HCT116 (cell line): ENCODE data around the gene CACNA1C. TPM values are rescaled to one million over a fixed set of nuclear protein-coding genes. Genes with fewer than 3 reads are reported as not detected.

Experiments used
- ATAC-seq: fragments of 200-7000 bp; cut with Tn5 transposase; 2 replicates; pipeline ENCODE4 v1.9.1; 2020; ENCODE audit warnings: mild to moderate bottlenecking, moderate library complexity
- BruUV-seq: library from RNA; stranded (reverse); fragments of 400-500 nt; replicated peaks from 2 replicates; lab custom pipeline; 2021; lab: Mats Ljungman, UMichigan
- CTCF ChIA-PET: fragments of 300-600 bp; sonication (Branson Sonifier 250); formaldehyde crosslinking; loops from one replicate; lab custom pipeline; 2021; ENCODE audit warnings: antibody characterized with exemption; lab: Charles Lee
- POLR2A ChIA-PET: fragments of 300-600, 350-600 bp; sonication (Branson Sonifier 250); formaldehyde crosslinking; loops from one replicate; lab custom pipeline; 2021; ENCODE audit warnings: antibody characterized with exemption; lab: Charles Lee
- RAD21 ChIA-PET, 2 experiments: fragments of 300-600 bp; sonication (Branson Sonifier 250); formaldehyde crosslinking; loops; one replicate each; lab custom pipeline; 2023; ENCODE audit warnings: low total read pairs in 2 of 2; ENCODE audit not compliant: uncharacterized antibody in 2 of 2, unreplicated experiment in 2 of 2, low non-redundant PET in 1 of 2; lab: Charles Lee
- DNase-seq: peaks from one replicate; pipeline ENCODE4 v3.0.0-alpha.2; 2010; ENCODE audit warnings: low read depth, low spot score
- H2AFZ ChIP-seq: fragments of 200-600 bp; shearing (Covaris generic), sonication (generic); 2 replicates; pipeline ENCODE4 v1.6.1; 2017; ENCODE audit warnings: low read depth, mixed run types, mixed read lengths, antibody characterized with exemption, low read length; ENCODE audit not compliant: poor library complexity, severe bottlenecking
- H3K27ac ChIP-seq: 2 replicates; pipeline ENCODE4 v1.5.1; 2012; ENCODE audit warnings: low read depth, low read length
- H3K27me3 ChIP-seq: fragments of 200-600 bp; sonication (generic); 2 replicates; pipeline ENCODE4 v1.6.1; 2016; ENCODE audit warnings: mixed run types, low read length, mixed read lengths; ENCODE audit not compliant: insufficient read depth
- H3K36me3 ChIP-seq, 2 experiments: fragments of 200-500 bp in 1 of 2; fragments of 200-600 bp in 1 of 2; sonication (Bioruptor generic) in 1 of 2; sonication (generic) in 1 of 2; 2 replicates each; pipeline versions ENCODE4 v1.5.1 to v1.6.1; 2014 to 2016; ENCODE audit warnings: low read length in 2 of 2, inconsistent platforms in 1 of 2, mixed read lengths in 1 of 2, mixed run types in 1 of 2; ENCODE audit not compliant: insufficient read depth in 2 of 2, control insufficient read depth in 1 of 2
- H3K4me1 ChIP-seq, 2 experiments: fragments of 200-600 bp in 1 of 2; sonication (generic) in 1 of 2; 2 replicates each; pipeline versions ENCODE4 v1.5.1 to v1.6.1; 2012 to 2017; ENCODE audit warnings: low read length in 2 of 2, inconsistent platforms in 1 of 2, mild to moderate bottlenecking in 1 of 2, mixed read lengths in 1 of 2, mixed run types in 1 of 2, moderate library complexity in 1 of 2; ENCODE audit not compliant: insufficient read depth in 2 of 2, control insufficient read depth in 1 of 2
- H3K4me2 ChIP-seq: fragments of 200-600 bp; sonication (generic); 2 replicates; pipeline ENCODE4 v1.6.1; 2017; ENCODE audit warnings: mixed run types, low read length, mixed read lengths
- H3K4me3 ChIP-seq, 2 experiments: fragments of 200-600 bp in 1 of 2; sonication (generic) in 1 of 2; replicated peaks in 1 of 2; 2 replicates each; pipeline ENCODE4 v1.5.1; 2011 to 2016; ENCODE audit warnings: low read length in 2 of 2, control low read depth in 1 of 2, low read depth in 1 of 2, mild to moderate bottlenecking in 1 of 2, mixed read lengths in 1 of 2, mixed run types in 1 of 2
- H3K79me2 ChIP-seq: fragments of 200-600 bp; sonication (generic); 2 replicates; pipeline ENCODE4 v1.6.1; 2017; ENCODE audit warnings: mild to moderate bottlenecking, mixed run types, low read length, moderate library complexity, mixed read lengths; ENCODE audit not compliant: insufficient read depth
- H3K9ac ChIP-seq: fragments of 200-600 bp; sonication (generic); 2 replicates; pipeline ENCODE4 v1.6.1; 2016; ENCODE audit warnings: low read length, mixed read lengths
- H3K9me2 ChIP-seq: fragments of 200-600 bp; sonication (generic), shearing (Covaris generic); 2 replicates; pipeline ENCODE4 v1.6.1; 2017; ENCODE audit warnings: mixed run types, mild to moderate bottlenecking, moderate library complexity; ENCODE audit not compliant: insufficient read depth
- H3K9me3 ChIP-seq, 2 experiments: fragments of 200-500 bp in 1 of 2; fragments of 200-600 bp in 1 of 2; sonication (Bioruptor generic) in 1 of 2; sonication (generic) in 1 of 2; 2 replicates each; pipeline ENCODE4 v1.6.1; 2014 to 2017; ENCODE audit warnings: low read length in 2 of 2, mixed read lengths in 2 of 2, inconsistent platforms in 1 of 2, low read depth in 1 of 2, mild to moderate bottlenecking in 1 of 2, mixed run types in 1 of 2, moderate library complexity in 1 of 2; ENCODE audit not compliant: control insufficient read depth in 1 of 2, insufficient read depth in 1 of 2
- H4K20me1 ChIP-seq: fragments of 200-600 bp; sonication (generic), shearing (Covaris generic); 2 replicates; pipeline ENCODE4 v1.6.1; 2017; ENCODE audit warnings: mixed run types, mild to moderate bottlenecking, moderate library complexity; ENCODE audit not compliant: insufficient read depth
- ATF3 ChIP-seq: IDR thresholded peaks from 2 replicates; pipeline ENCODE4 v1.6.1; 2012
- CBX3 ChIP-seq: IDR thresholded peaks from 2 replicates; pipeline ENCODE4 v1.6.1; 2012; ENCODE audit warnings: low read depth
- CEBPB ChIP-seq: IDR thresholded peaks from 2 replicates; pipeline ENCODE4 v1.6.1; 2012; ENCODE audit warnings: low read depth
- CTCF ChIP-seq, 3 experiments: fragments of 200-600 bp in 1 of 3; sonication (generic) in 1 of 3; IDR thresholded peaks in 2 of 3; conservative IDR thresholded peaks in 1 of 3; 2 replicates each; pipeline ENCODE4 v1.5.1; 2012 to 2017; ENCODE audit warnings: low read depth in 2 of 3, low read length in 2 of 3, antibody characterized with exemption in 1 of 3, borderline replicate concordance in 1 of 3, control low read depth in 1 of 3, mild to moderate bottlenecking in 1 of 3, mixed read lengths in 1 of 3, mixed run types in 1 of 3, moderate library complexity in 1 of 3; ENCODE audit not compliant: insufficient read depth in 1 of 3
- EGR1 ChIP-seq: IDR thresholded peaks from 2 replicates; pipeline ENCODE4 v1.6.1; 2012; ENCODE audit warnings: low read depth
- ELF1 ChIP-seq: IDR thresholded peaks from 2 replicates; pipeline ENCODE4 v1.6.1; 2012; ENCODE audit warnings: low read depth, borderline replicate concordance
- EZH2 ChIP-seq: fragments of 200-600 bp; sonication (generic); IDR thresholded peaks from 2 replicates; pipeline ENCODE4 v1.6.1; 2017; ENCODE audit warnings: antibody characterized with exemption, mixed run types
- EZH2phosphoT487 ChIP-seq: fragments of 200-600 bp; IDR thresholded peaks from 2 replicates; pipeline ENCODE4 v1.6.1; 2018; ENCODE audit warnings: antibody characterized with exemption, borderline replicate concordance
- FOSL1 ChIP-seq: IDR thresholded peaks from 2 replicates; pipeline ENCODE4 v1.6.1; 2012; ENCODE audit warnings: low read depth
- JUND ChIP-seq: IDR thresholded peaks from 2 replicates; pipeline ENCODE4 v1.6.1; 2012
- RAD21 ChIP-seq: IDR thresholded peaks from 2 replicates; pipeline ENCODE4 v1.6.1; 2012; ENCODE audit warnings: low read depth, mild to moderate bottlenecking
- SP1 ChIP-seq: IDR thresholded peaks from 2 replicates; pipeline ENCODE4 v1.6.1; 2012; ENCODE audit warnings: low read depth
- SRF ChIP-seq: IDR thresholded peaks from 2 replicates; pipeline ENCODE4 v1.6.1; 2012; ENCODE audit warnings: low read depth
- TCF7L2 ChIP-seq: IDR thresholded peaks from 2 replicates; pipeline ENCODE4 v1.7.0; 2011; ENCODE audit warnings: borderline replicate concordance, inconsistent platforms; ENCODE audit not compliant: insufficient read depth, insufficient read length; ENCODE audit errors: extremely low read depth
- YY1 ChIP-seq: IDR thresholded peaks from 2 replicates; pipeline ENCODE4 v1.6.1; 2011; ENCODE audit warnings: low read length, low read depth, moderate library complexity, mild to moderate bottlenecking; ENCODE audit not compliant: insufficient replicate concordance; ENCODE audit errors: extremely low read depth
- ZBTB33 ChIP-seq: IDR thresholded peaks from 2 replicates; pipeline ENCODE4 v1.6.1; 2011; ENCODE audit warnings: mild to moderate bottlenecking, low read length, moderate library complexity; ENCODE audit not compliant: insufficient replicate concordance; ENCODE audit errors: extremely low read depth
- ZFX ChIP-seq: fragments of 450-650 bp; IDR thresholded peaks from 2 replicates; pipeline ENCODE4 v1.6.1; 2017
- ZNF274 ChIP-seq: fragments of 200-500 bp; sonication (Bioruptor generic); IDR thresholded peaks from 2 replicates; pipeline ENCODE4 v1.6.1; 2014; ENCODE audit warnings: mild to moderate bottlenecking, low read depth, low read length, inconsistent platforms
- intact Hi-C: fragments of 100-400 bp; cut with micrococcal nuclease; formaldehyde crosslinking; loops from 2 replicates; pipeline ENCODE4 v1.10.0; 2022
- total RNA-seq: library from RNA; stranded (reverse); gene quantifications from one replicate; pipeline ENCODE4 v1.2.1, GENCODE V29; 2021; ENCODE audit not compliant: unreplicated experiment
- TF ChIP-seq, protein P1 (sequence below): IDR thresholded peaks from 2 replicates; pipeline ENCODE4 v1.6.1; 2012

CACNA1C gene
- total RNA-seq, 1 experiment from 2014 or later = 0.05 TPM

DNA sequence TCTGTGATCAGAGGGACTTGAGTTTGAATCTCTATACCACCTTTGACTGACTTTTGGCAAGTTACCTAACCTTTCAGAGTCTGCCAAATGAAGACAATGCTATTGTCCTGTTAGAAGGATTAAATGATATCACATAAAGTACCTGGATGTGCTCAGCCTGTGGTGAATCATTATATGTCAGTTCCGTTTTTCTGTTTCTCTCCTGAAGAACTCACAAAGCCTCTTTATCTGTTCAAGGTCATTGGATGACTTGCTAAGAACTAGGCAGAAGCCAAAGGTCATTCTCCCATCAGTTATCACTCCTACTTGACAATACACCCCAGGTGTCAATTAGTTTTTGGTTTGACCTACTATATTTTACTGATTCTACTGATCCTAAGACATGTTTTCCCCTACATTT lies 174.6 kb downstream of the CACNA1C start:
- peaks cover 11% of the 10 kb centered on the region; the same call in 1 of the 2 replicates for H3K27me3 ChIP-seq
- DNase-seq (no peak), ATAC-seq (no peak)
- H3K4me1 ChIP-seq = no peaks in the 10 kb centered on the region
- intact Hi-C loops = no loop called here
- no peak overlapping the region for H3K4me2 ChIP-seq
- no TSS peak for BruUV-seq
- no peaks in the 10 kb centered on the region for H3K9me2 ChIP-seq
- ChIA-PET RAD21 (no interaction called here), CTCF (no interaction called here), POLR2A (no interaction called here)
- no peak overlapping the region for H3K9ac ChIP-seq
- no peaks in the 10 kb centered on the region for H3K9me3 ChIP-seq
- H2AFZ ChIP-seq = no peak overlapping the region
- H3K4me3 ChIP-seq = no peak overlapping the region
- no peaks in the 10 kb centered on the region for H3K36me3 ChIP-seq
- no peaks in the 10 kb centered on the region for H4K20me1 ChIP-seq
- no peak overlapping the region for H3K27ac ChIP-seq
- no peaks in the 10 kb centered on the region for H3K79me2 ChIP-seq
- TF ChIP-seq EGR1 (no peak), EZH2phosphoT487 (no peak), CEBPB (no peak), JUND (no peak), SRF (no peak), CBX3 (no peak), ATF3 (no peak), ZNF274 (no peak), SP1 (no peak)
- TF ChIP-seq, protein P1, sequence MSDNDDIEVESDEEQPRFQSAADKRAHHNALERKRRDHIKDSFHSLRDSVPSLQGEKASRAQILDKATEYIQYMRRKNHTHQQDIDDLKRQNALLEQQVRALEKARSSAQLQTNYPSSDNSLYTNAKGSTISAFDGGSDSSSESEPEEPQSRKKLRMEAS = no peak

- H3K4me2 ChIP-seq = no peak overlapping the region
- no peaks in the 10 kb centered on the region for H3K79me2 ChIP-seq
- peaks cover 12% of the 10 kb centered on the region; the same call in 1 of the 2 replicates for H3K27me3 ChIP-seq
- no peak overlapping the region for H2AFZ ChIP-seq
- ATAC-seq (no peak), DNase-seq (no peak)
- no TSS peak for BruUV-seq
- H3K9me2 ChIP-seq = no peaks in the 10 kb centered on the region
- H3K36me3 ChIP-seq = no peaks in the 10 kb centered on the region
- CTCF ChIA-PET = no interaction called here
- POLR2A ChIA-PET = no interaction called here
- RAD21 ChIA-PET = no interaction called here
- H4K20me1 ChIP-seq = no peaks in the 10 kb centered on the region
- intact Hi-C loops = no loop called here
- H3K4me3 ChIP-seq = no peak overlapping the region
- no peak overlapping the region for H3K27ac ChIP-seq
- H3K4me1 ChIP-seq = no peaks in the 10 kb centered on the region
- no peaks in the 10 kb centered on the region for H3K9me3 ChIP-seq
- H3K9ac ChIP-seq = no peak overlapping the region
- TF ChIP-seq EZH2 (no peak), TCF7L2 (no peak), JUND (no peak), SP1 (no peak), CEBPB (no peak), ZBTB33 (no peak), ZFX (no peak), YY1 (no peak), FOSL1 (no peak), RAD21 (no peak), EGR1 (no peak), ELF1 (no peak), CTCF (IDR thresholded peaks at IDR 0.05 in 2 of 3, conservative IDR thresholded peaks at IDR 0.05 in 1 of 3; ENCODE audit: borderline replicate concordance in 1 of 3, insufficient read depth in 1 of 3, low read depth in 2 of 3, low read length in 2 of 3) (no peak), CBX3 (no peak)
Observed at GRCh38 chr12:2228535-2228934, 175.7 kb downstream of the CACNA1C start.
